NAMALWA (cell line): ENCODE data around the gene TUBB.

Experiments
- DNase-seq: peaks from one replicate; pipeline ENCODE4 v3.0.0-alpha.2; 2015; ENCODE audit warnings: low spot score

Gene TUBB

GRCh38 chr6:30719791-30720737, at the start of gene TUBB:
Gene TUBB, plus strand, starts transcription at chr6:30720352. Its CDS starts 155 bp downstream, at chr6:30720507.
- peak; percentile 96 for DNase-seq

GRCh38 chr6:30670760-30671527, 49.2 kb upstream of the TUBB start:
- DNase-seq = peak; percentile 37

- peak; percentile 97 for DNase-seq
Measured at GRCh38 chr6:30672445-30673253, 47.5 kb upstream of the TUBB start, which contains the start of gene DHX16. Gene DHX16, minus strand, starts transcription at chr6:30673006. Its CDS starts 165 bp downstream, at chr6:30672841.

- DNase-seq = no peak
Measured at GRCh38 chr6:30676660-30677285, 43.4 kb upstream of the TUBB start.

GRCh38 chr6:30678964-30679726, 41.0 kb upstream of the TUBB start:
- peak; percentile 93 for DNase-seq

- DNase-seq = peak; percentile 33
Measured at GRCh38 chr6:30679765-30680535, 40.2 kb upstream of the TUBB start.

GRCh38 chr6:30681766-30682142, 38.4 kb upstream of the TUBB start:
- DNase-seq = peak; percentile 31

GRCh38 chr6:30682143-30683117, 37.7 kb upstream of the TUBB start:
- peak; percentile 88 for DNase-seq

- DNase-seq = peak; percentile 29
Measured at GRCh38 chr6:30683183-30683979, 36.8 kb upstream of the TUBB start.

- peak; percentile 45 for DNase-seq
Measured at GRCh38 chr6:30683980-30684338, 36.2 kb upstream of the TUBB start.

GRCh38 chr6:30684386-30685156, 35.6 kb upstream of the TUBB start:
- peak; percentile 64 for DNase-seq

- DNase-seq = peak; percentile 54
Measured at GRCh38 chr6:30685157-30686008, 34.8 kb upstream of the TUBB start.

GRCh38 chr6:30686009-30686907, 33.9 kb upstream of the TUBB start, which contains the start of gene PPP1R18:
Gene PPP1R18, minus strand, starts transcription at chr6:30686645. Its CDS starts 627 bp downstream, at chr6:30686018.
- DNase-seq = peak; percentile 71

GRCh38 chr6:30686908-30687658, 33.1 kb upstream of the TUBB start:
- peak; percentile 91 for DNase-seq
